Endothelial cell of umbilical vein (primary cell): ENCODE measurements around the gene RNH1. TPM values are rescaled to one million over a fixed set of nuclear protein-coding genes. Genes with fewer than 3 reads are reported as not detected.
A peak's percentile ranks its signal among the peaks of the same experiment; 100 is the strongest.

Experiments used
- BruUV-seq: library from RNA; stranded (reverse); fragments of 400-500 nt; replicated peaks from 2 replicates; lab custom pipeline; 2021; lab: Mats Ljungman, UMichigan
- CTCF ChIA-PET: fragments of 300-600, 350-600 bp; sonication (Branson Sonifier 250); formaldehyde crosslinking; loops from one replicate; lab custom pipeline; 2021; ENCODE audit warnings: antibody characterized with exemption, inconsistent platforms; lab: Charles Lee
- POLR2A ChIA-PET: fragments of 300-600, 350-600 bp; sonication (Branson Sonifier 250); formaldehyde crosslinking; loops from one replicate; lab custom pipeline; 2021; ENCODE audit warnings: antibody characterized with exemption, inconsistent platforms; lab: Charles Lee
- DNase-seq: peaks from one replicate; pipeline ENCODE4 v3.0.0-alpha.2; 2011; ENCODE audit warnings: low read depth, low spot score
- FAIRE-seq: peaks from 2 replicates; lab custom pipeline; 2011; peaks lifted over from hg19 to GRCh38; lab: Jason Lieb, UNC
- H2AFZ ChIP-seq: 2 replicates; pipeline ENCODE4 v1.6.0; 2012; ENCODE audit warnings: low read depth, low read length, control low read depth, inconsistent platforms
- H3K27ac ChIP-seq: 2 replicates; pipeline ENCODE4 v1.5.1; 2011; ENCODE audit warnings: low read depth, mild to moderate bottlenecking, control low read depth, low read length, moderate library complexity; ENCODE audit not compliant: insufficient read depth
- H3K27me3 ChIP-seq, 2 experiments: 2 replicates each; pipeline versions ENCODE4 v1.6.0 to v1.6.1; 2011; ENCODE audit warnings: low read length in 2 of 2, mixed read lengths in 1 of 2; ENCODE audit not compliant: control insufficient read depth in 2 of 2, insufficient read depth in 2 of 2
- H3K36me3 ChIP-seq, 2 experiments: 2 replicates in 1 of 2; 3 replicates in 1 of 2; pipeline ENCODE4 v1.5.1; 2011; ENCODE audit warnings: low read length in 2 of 2, mild to moderate bottlenecking in 1 of 2, moderate library complexity in 1 of 2; ENCODE audit not compliant: control insufficient read depth in 2 of 2, insufficient read depth in 2 of 2; ENCODE audit errors: extremely low read depth in 1 of 2
- H3K4me1 ChIP-seq: 3 replicates; pipeline ENCODE4 v1.5.1; 2011; ENCODE audit warnings: mild to moderate bottlenecking, low read length; ENCODE audit not compliant: control insufficient read depth, insufficient read depth; ENCODE audit errors: extremely low read depth
- H3K4me2 ChIP-seq: 2 replicates; pipeline ENCODE4 v1.6.1; 2011; ENCODE audit warnings: low read length, control low read depth, mixed read lengths; ENCODE audit not compliant: insufficient read depth
- H3K4me3 ChIP-seq, 3 experiments: fragments of 200-600 bp in 1 of 3; sonication (generic), shearing (Covaris generic) in 1 of 3; replicated peaks in 1 of 3; 2 replicates each; pipeline ENCODE4 v1.5.1; 2011 to 2016; ENCODE audit warnings: control low read depth in 3 of 3, low read length in 3 of 3, mild to moderate bottlenecking in 2 of 3, inconsistent platforms in 1 of 3, low read depth in 1 of 3, moderate library complexity in 1 of 3; ENCODE audit not compliant: insufficient read depth in 1 of 3
- H3K79me2 ChIP-seq: 2 replicates; pipeline ENCODE4 v1.6.0; 2012; ENCODE audit warnings: low read length, inconsistent platforms; ENCODE audit not compliant: control insufficient read depth, insufficient read depth
- H3K9ac ChIP-seq: replicated peaks from 2 replicates; pipeline ENCODE3; 2011; ENCODE audit warnings: low read length, control low read depth; ENCODE audit not compliant: insufficient read depth; ENCODE audit errors: extremely low read depth
- H3K9me1 ChIP-seq: replicated peaks from 3 replicates; pipeline ENCODE4 v1.6.0; 2011; ENCODE audit warnings: mild to moderate bottlenecking, low read length; ENCODE audit not compliant: control insufficient read depth, insufficient read depth; ENCODE audit errors: extremely low read depth
- H3K9me3 ChIP-seq: replicated peaks from 2 replicates; pipeline ENCODE4 v1.5.1; 2012; ENCODE audit warnings: low read length, inconsistent platforms; ENCODE audit not compliant: control insufficient read depth, insufficient read depth
- H4K20me1 ChIP-seq: replicated peaks from 2 replicates; pipeline ENCODE3; 2011; ENCODE audit warnings: mild to moderate bottlenecking, low read length; ENCODE audit not compliant: control insufficient read depth, insufficient read depth; ENCODE audit errors: extremely low read depth
- EZH2 ChIP-seq: IDR thresholded peaks from 2 replicates; pipeline ENCODE4 v1.6.1; 2012; ENCODE audit warnings: borderline replicate concordance, low read depth, mild to moderate bottlenecking, moderate library complexity, low read length, inconsistent platforms; ENCODE audit not compliant: severe bottlenecking
- FOS ChIP-seq: IDR thresholded peaks from 2 replicates; pipeline ENCODE4 v1.6.1; 2011; ENCODE audit warnings: mild to moderate bottlenecking, low read length, moderate library complexity, borderline replicate concordance; ENCODE audit not compliant: insufficient read depth
- GATA2 ChIP-seq: IDR thresholded peaks from 2 replicates; pipeline ENCODE4 v1.7.0; 2011; ENCODE audit warnings: low read depth, mild to moderate bottlenecking, moderate library complexity, mixed read lengths, low read length; ENCODE audit not compliant: insufficient read length, insufficient read depth
- JUN ChIP-seq: IDR thresholded peaks from 2 replicates; pipeline ENCODE4 v1.6.1; 2011; ENCODE audit warnings: borderline replicate concordance, low read depth; ENCODE audit not compliant: insufficient read length, insufficient read depth
- MYC ChIP-seq: IDR thresholded peaks from one replicate; pipeline ENCODE4 v1.6.1; 2011; ENCODE audit warnings: mild to moderate bottlenecking, low read depth, low read length
- POLR2A ChIP-seq: IDR thresholded peaks from 2 replicates; pipeline ENCODE4 v1.6.1; 2012; ENCODE audit warnings: low read depth, mild to moderate bottlenecking, control low read depth, low read length
- POLR2AphosphoS5 ChIP-seq: IDR thresholded peaks from 2 replicates; pipeline ENCODE4 v1.6.1; 2012; ENCODE audit warnings: low read depth, mild to moderate bottlenecking, control low read depth, low read length, moderate library complexity; ENCODE audit not compliant: insufficient read depth
- dilution Hi-C: fragments of 300-500 bp; cut with MboI; formaldehyde crosslinking; loops from one replicate; pipeline ENCODE4 v1.15.0; 2019; ENCODE audit warnings: low sequenced_read_pairs; ENCODE audit not compliant: extremely low pct_ligation_motif_present
- intact Hi-C: fragments of 100-400 bp; cut with micrococcal nuclease; formaldehyde crosslinking; loops from one replicate; pipeline ENCODE4 v1.10.0; 2022
- polyA plus RNA-seq, 4 experiments: library from polyadenylated mRNA; depleted of rRNA in 3 of 4; stranded (reverse) in 3 of 4; unstranded in 1 of 4; fragments of >200 nt; gene quantifications; 2 replicates each; pipeline versions ENCODE4 v1.2.1 to v1.2.3, GENCODE V29; 2011 to 2012; ENCODE audit warnings: missing spikeins in 1 of 4
- total RNA-seq: library from RNA; stranded (reverse); gene quantifications from 2 replicates; pipeline ENCODE4 v1.2.3, GENCODE V29; 2021
- TF ChIP-seq, protein P1 (sequence below), 2 donors: IDR thresholded peaks; 1 replicate in 1 of 2; 2 replicates in 1 of 2; pipeline ENCODE4 v1.5.1; 2011; ENCODE audit warnings: low read length in 2 of 2, mild to moderate bottlenecking in 2 of 2, moderate library complexity in 2 of 2, control low read depth in 1 of 2, inconsistent platforms in 1 of 2, low read depth in 1 of 2; ENCODE audit not compliant: insufficient read depth in 1 of 2; ENCODE audit errors: extremely low read depth in 1 of 2
- TF ChIP-seq, protein P2 (sequence below): IDR thresholded peaks from 2 replicates; pipeline ENCODE4 v1.6.1; 2011; ENCODE audit not compliant: insufficient read depth, insufficient read length

Gene RNH1
- total and polyA plus RNA-seq, 2 donors (not counting 3 experiments of a cell fraction or from before 2014, with no cell fraction given): 144 to 198 TPM

DNA sequence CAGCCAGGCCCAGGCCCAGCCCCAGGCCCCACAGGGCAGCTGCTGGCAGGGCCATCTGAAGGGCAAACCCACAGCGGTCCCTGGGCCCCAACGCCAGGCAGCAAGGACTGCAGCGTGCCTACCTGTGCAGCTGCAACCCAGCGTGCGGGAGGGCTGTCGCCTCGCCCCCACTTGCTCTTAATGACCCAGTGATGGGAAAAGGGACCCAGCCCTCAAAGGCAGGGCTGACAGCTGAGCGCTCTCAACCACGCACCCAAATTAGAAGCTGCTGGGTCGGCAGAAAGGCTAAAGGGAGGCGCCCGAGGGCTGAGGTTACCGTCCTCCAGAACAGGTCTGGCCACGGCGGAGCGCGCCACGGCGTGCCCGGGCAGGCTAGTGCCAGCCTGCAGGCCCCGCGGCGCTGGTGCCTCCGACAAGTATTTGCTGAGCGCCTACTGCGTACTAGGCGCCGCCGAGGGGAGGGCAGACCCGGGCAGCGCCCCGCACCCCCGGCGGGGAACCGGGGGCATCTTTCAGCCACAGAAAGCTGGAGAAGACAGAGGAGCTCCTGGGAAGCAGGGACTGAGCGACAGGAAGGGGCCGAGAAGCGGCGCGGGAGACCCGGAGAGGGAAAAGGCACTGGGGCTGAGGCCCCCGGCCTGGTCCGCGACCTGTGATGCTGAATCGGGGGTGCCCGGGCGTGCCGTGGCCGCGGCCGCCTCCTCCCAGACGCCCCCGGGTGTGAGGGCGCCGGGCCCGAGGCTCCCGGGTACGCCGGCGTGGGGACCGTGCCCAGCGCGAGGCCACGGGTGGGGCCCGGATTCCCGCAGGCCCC is 27.6 kb upstream of the RNH1 start:
- Histone ChIP-seq H2AFZ (peak overlapping the region; percentile 19), H3K9me3 (no peaks in the 10 kb centered on the region), H3K9me1 (no peaks in the 10 kb centered on the region), H3K27me3 (no peaks in the 10 kb centered on the region), H3K27ac (no peak overlapping the region), H3K4me2 (peak overlapping the region; percentile 37), H3K4me3 (peak overlapping the region; percentile 54 to 74 (median 69)), H3K36me3 (peaks cover 4 to 15% of the 10 kb centered on the region in 2 experiments), H4K20me1 (no peaks in the 10 kb centered on the region), H3K4me1 (peaks cover 7% of the 10 kb centered on the region), H3K79me2 (peaks cover 16% of the 10 kb centered on the region), H3K9ac (peak overlapping the region; percentile 58)
- intact Hi-C loops (loop anchor here (2.0 to 5.0 kb wide), 2 partner anchors 16 to 163 kb away; partner anchors contain the start of genes DEAF1 and TMEM80), dilution Hi-C loops (no loop called here)
- no peak for FAIRE-seq
- TF ChIP-seq EZH2 (no peak), POLR2A (no peak), JUN (no peak), FOS (no peak), POLR2AphosphoS5 (peak; percentile 28), GATA2 (no peak), MYC (no peak)
- TF ChIP-seq, protein P1, sequence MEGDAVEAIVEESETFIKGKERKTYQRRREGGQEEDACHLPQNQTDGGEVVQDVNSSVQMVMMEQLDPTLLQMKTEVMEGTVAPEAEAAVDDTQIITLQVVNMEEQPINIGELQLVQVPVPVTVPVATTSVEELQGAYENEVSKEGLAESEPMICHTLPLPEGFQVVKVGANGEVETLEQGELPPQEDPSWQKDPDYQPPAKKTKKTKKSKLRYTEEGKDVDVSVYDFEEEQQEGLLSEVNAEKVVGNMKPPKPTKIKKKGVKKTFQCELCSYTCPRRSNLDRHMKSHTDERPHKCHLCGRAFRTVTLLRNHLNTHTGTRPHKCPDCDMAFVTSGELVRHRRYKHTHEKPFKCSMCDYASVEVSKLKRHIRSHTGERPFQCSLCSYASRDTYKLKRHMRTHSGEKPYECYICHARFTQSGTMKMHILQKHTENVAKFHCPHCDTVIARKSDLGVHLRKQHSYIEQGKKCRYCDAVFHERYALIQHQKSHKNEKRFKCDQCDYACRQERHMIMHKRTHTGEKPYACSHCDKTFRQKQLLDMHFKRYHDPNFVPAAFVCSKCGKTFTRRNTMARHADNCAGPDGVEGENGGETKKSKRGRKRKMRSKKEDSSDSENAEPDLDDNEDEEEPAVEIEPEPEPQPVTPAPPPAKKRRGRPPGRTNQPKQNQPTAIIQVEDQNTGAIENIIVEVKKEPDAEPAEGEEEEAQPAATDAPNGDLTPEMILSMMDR (IDR thresholded peaks at IDR 0.05; ENCODE audit: extremely low read depth in 1 of 2, insufficient read depth in 1 of 2, low read depth in 1 of 2, low read length in 2 of 2): peak in 1 of 2 donors; percentile 1
- TF ChIP-seq, protein P2, sequence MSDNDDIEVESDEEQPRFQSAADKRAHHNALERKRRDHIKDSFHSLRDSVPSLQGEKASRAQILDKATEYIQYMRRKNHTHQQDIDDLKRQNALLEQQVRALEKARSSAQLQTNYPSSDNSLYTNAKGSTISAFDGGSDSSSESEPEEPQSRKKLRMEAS: no peak
- DNase-seq: peak; percentile 24
- BruUV-seq: no TSS peak
- ChIA-PET CTCF (no interaction called here), POLR2A (no interaction called here)
